Astrocyte of the spinal cord (primary cell): ENCODE data around the gene JAG1.

ENCODE experiments used
- DNase-seq: peaks from one replicate; pipeline ENCODE4 v3.0.0; 2011; ENCODE audit warnings: low read depth, low spot score
- H3K4me3 ChIP-seq: 2 replicates; pipeline ENCODE4 v1.5.1; 2011; ENCODE audit warnings: low read depth, mild to moderate bottlenecking, low read length, moderate library complexity
- in situ Hi-C: cut with HindIII; loops from 2 replicates; pipeline ENCODE4 v1.10.0; 2017; ENCODE audit warnings: low sequenced_read_pairs
- TF ChIP-seq, protein P1 (sequence below): IDR thresholded peaks from 2 replicates; pipeline ENCODE4 v1.5.1; 2012; ENCODE audit warnings: low read depth, mild to moderate bottlenecking, low read length, inconsistent platforms

Gene JAG1

GRCh38 chr20:10701607-10702006, 27.8 kb upstream of the JAG1 start:
- TF ChIP-seq, protein P1, sequence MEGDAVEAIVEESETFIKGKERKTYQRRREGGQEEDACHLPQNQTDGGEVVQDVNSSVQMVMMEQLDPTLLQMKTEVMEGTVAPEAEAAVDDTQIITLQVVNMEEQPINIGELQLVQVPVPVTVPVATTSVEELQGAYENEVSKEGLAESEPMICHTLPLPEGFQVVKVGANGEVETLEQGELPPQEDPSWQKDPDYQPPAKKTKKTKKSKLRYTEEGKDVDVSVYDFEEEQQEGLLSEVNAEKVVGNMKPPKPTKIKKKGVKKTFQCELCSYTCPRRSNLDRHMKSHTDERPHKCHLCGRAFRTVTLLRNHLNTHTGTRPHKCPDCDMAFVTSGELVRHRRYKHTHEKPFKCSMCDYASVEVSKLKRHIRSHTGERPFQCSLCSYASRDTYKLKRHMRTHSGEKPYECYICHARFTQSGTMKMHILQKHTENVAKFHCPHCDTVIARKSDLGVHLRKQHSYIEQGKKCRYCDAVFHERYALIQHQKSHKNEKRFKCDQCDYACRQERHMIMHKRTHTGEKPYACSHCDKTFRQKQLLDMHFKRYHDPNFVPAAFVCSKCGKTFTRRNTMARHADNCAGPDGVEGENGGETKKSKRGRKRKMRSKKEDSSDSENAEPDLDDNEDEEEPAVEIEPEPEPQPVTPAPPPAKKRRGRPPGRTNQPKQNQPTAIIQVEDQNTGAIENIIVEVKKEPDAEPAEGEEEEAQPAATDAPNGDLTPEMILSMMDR = no peak
- H3K4me3 ChIP-seq = no peak overlapping the region
- in situ Hi-C loops = no loop called here
- no peak for DNase-seq

- in situ Hi-C loops = no loop called here
- DNase-seq = no peak
- TF ChIP-seq, protein P1 = no peak
- no peak overlapping the region for H3K4me3 ChIP-seq
Measured at GRCh38 chr20:10699941-10700340, 26.1 kb upstream of the JAG1 start.

GRCh38 chr20:10699489-10699888, 25.7 kb upstream of the JAG1 start:
- in situ Hi-C loops = no loop called here
- DNase-seq = no peak
- TF ChIP-seq, protein P1 = no peak
- H3K4me3 ChIP-seq = no peak overlapping the region

GRCh38 chr20:10696650-10697049, 22.9 kb upstream of the JAG1 start:
- in situ Hi-C loops = no loop called here
- no peak for DNase-seq

DNA sequence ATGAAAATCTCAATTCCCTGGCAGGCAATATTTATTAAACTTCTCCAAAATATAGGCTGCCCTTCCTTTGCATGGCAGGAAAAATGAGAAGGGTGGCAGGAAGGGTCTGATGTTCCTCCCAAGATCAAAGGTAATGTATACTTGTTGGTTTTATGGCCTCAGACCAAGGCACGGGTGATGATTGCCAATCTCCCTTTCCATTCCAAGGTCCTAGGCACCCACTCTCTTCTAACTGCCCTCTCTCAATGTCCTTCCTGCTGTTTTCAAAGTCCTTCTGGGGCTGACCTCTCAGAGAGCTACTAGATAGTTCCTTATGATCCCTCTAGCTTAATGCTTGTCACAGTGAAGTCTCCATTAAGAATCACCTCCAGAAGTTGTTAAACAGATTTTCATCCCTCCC, 15.6 kb upstream of the JAG1 start:
- TF ChIP-seq, protein P1 = no peak
- DNase-seq = no peak
- in situ Hi-C loops = no loop called here
- no peak overlapping the region for H3K4me3 ChIP-seq

More at GRCh38 chr20:10696650-10697049, 22.9 kb upstream of the JAG1 start:
- no peak overlapping the region for H3K4me3 ChIP-seq
- TF ChIP-seq, protein P1 = peak; percentile 66

- TF ChIP-seq, protein P1 = no peak
- no peak for DNase-seq
- in situ Hi-C loops = no loop called here
- H3K4me3 ChIP-seq = no peak overlapping the region
Measured at GRCh38 chr20:10687895-10688294, 14.1 kb upstream of the JAG1 start.

GRCh38 chr20:10686356-10687133, 12.7 kb upstream of the JAG1 start:
- in situ Hi-C loops = no loop called here

More at GRCh38 chr20:10686356-10687133, 12.7 kb upstream of the JAG1 start:
- no peak overlapping the region for H3K4me3 ChIP-seq
- DNase-seq = no peak
- TF ChIP-seq, protein P1 = no peak
